Neural cell (in vitro differentiated cells): ENCODE data around the gene ARID3B. TPM values are rescaled to one million over a fixed set of nuclear protein-coding genes. Genes with fewer than 3 reads are reported as not detected.

Experiments
- H2AFZ ChIP-seq: fragments of 200-600, 300-800 bp; sonication (generic), shearing (Covaris generic); 2 replicates; pipeline ENCODE4 v1.6.0; 2014; ENCODE audit warnings: low read depth, mild to moderate bottlenecking, antibody characterized with exemption, low read length, moderate library complexity
- H3F3A ChIP-seq: fragments of 200-600 bp; shearing (Covaris generic); 2 replicates; pipeline ENCODE4 v1.6.1; 2016; ENCODE audit warnings: mild to moderate bottlenecking, moderate library complexity, mixed read lengths, antibody characterized with exemption, low read length; ENCODE audit not compliant: insufficient read depth, poor library complexity, severe bottlenecking
- H3K27ac ChIP-seq: fragments of 200-600, 300-800 bp; sonication (generic), shearing (Covaris generic); 2 replicates; pipeline ENCODE4 v1.5.1; 2014; ENCODE audit warnings: mild to moderate bottlenecking, low read length, moderate library complexity
- H3K27me3 ChIP-seq: fragments of 300-800, 200-600 bp; sonication (generic), shearing (Covaris generic); 2 replicates; pipeline ENCODE4 v1.6.0; 2014; ENCODE audit warnings: mild to moderate bottlenecking, low read depth, low read length, moderate library complexity; ENCODE audit not compliant: insufficient read depth
- H3K36me3 ChIP-seq: fragments of 300-800, 200-600 bp; sonication (generic), shearing (Covaris generic); 2 replicates; pipeline ENCODE4 v1.5.1; 2014; ENCODE audit warnings: mild to moderate bottlenecking, antibody characterized with exemption, low read length, moderate library complexity; ENCODE audit not compliant: insufficient read depth
- H3K4me2 ChIP-seq: fragments of 300-800, 200-600 bp; sonication (generic), shearing (Covaris generic); 2 replicates; pipeline ENCODE4 v1.6.0; 2014; ENCODE audit warnings: mild to moderate bottlenecking, low read length
- H3K4me3 ChIP-seq: fragments of 300-800, 200-600 bp; sonication (generic), shearing (Covaris generic); 2 replicates; pipeline ENCODE4 v1.5.1; 2014; ENCODE audit warnings: mild to moderate bottlenecking, low read length, moderate library complexity
- H3K79me2 ChIP-seq: fragments of 200-600 bp; shearing (Covaris generic); replicated peaks from 2 replicates; pipeline ENCODE4 v1.6.0; 2014; ENCODE audit warnings: mild to moderate bottlenecking, low read length, moderate library complexity; ENCODE audit not compliant: insufficient read depth
- H3K9ac ChIP-seq: fragments of 300-800, 200-600 bp; sonication (generic), shearing (Covaris generic); 2 replicates; pipeline ENCODE4 v1.6.1; 2016; ENCODE audit warnings: mild to moderate bottlenecking, low read length, mixed read lengths
- H3K9me2 ChIP-seq: fragments of 200-600 bp; shearing (Covaris generic); 2 replicates; pipeline ENCODE4 v1.6.1; 2016; ENCODE audit warnings: mild to moderate bottlenecking, low read length, mixed read lengths; ENCODE audit not compliant: insufficient read depth
- H3K9me3 ChIP-seq: fragments of 200-600, 300-800 bp; sonication (generic), shearing (Covaris generic); 2 replicates; pipeline ENCODE4 v1.6.1; 2016; ENCODE audit warnings: mild to moderate bottlenecking, mixed run types, low read length, moderate library complexity, mixed read lengths
- H4K20me1 ChIP-seq: fragments of 200-600 bp; shearing (Covaris generic); 2 replicates; pipeline ENCODE4 v1.6.1; 2016; ENCODE audit warnings: mild to moderate bottlenecking, mixed run types; ENCODE audit not compliant: insufficient read depth
- CTCF ChIP-seq: fragments of 450-650 bp; IDR thresholded peaks from 2 replicates; pipeline ENCODE4 v1.5.1; 2014; ENCODE audit warnings: antibody characterized with exemption, mild to moderate bottlenecking, moderate library complexity; ENCODE audit not compliant: poor library complexity, severe bottlenecking
- EP300 ChIP-seq: fragments of 450-650 bp; conservative IDR thresholded peaks from 2 replicates; pipeline ENCODE4 v1.6.1; 2014; ENCODE audit warnings: antibody characterized with exemption, mild to moderate bottlenecking, moderate library complexity; ENCODE audit not compliant: poor library complexity, severe bottlenecking
- EZH2 ChIP-seq: fragments of 200-600, 300-800 bp; shearing (Covaris generic), sonication (generic); IDR thresholded peaks from 2 replicates; pipeline ENCODE4 v1.6.1; 2014; ENCODE audit warnings: antibody characterized with exemption, low read length, borderline replicate concordance, mild to moderate bottlenecking; ENCODE audit not compliant: insufficient read depth, poor library complexity, severe bottlenecking
- MXI1 ChIP-seq: fragments of 450-650 bp; conservative IDR thresholded peaks from 2 replicates; pipeline ENCODE4 v1.6.1; 2014; ENCODE audit warnings: antibody characterized with exemption, mild to moderate bottlenecking; ENCODE audit not compliant: poor library complexity, severe bottlenecking
- POLR2AphosphoS5 ChIP-seq: IDR thresholded peaks from 2 replicates; pipeline ENCODE4 v1.6.1; 2012
- RAD21 ChIP-seq: fragments of 450-650 bp; conservative IDR thresholded peaks from 2 replicates; pipeline ENCODE4 v1.6.1; 2014; ENCODE audit warnings: antibody characterized with exemption, mild to moderate bottlenecking, moderate library complexity
- REST ChIP-seq: IDR thresholded peaks from 2 replicates; pipeline ENCODE4 v1.6.1; 2012; ENCODE audit warnings: borderline replicate concordance
- SMC3 ChIP-seq: fragments of 450-650 bp; conservative IDR thresholded peaks from 2 replicates; pipeline ENCODE4 v1.6.1; 2014; ENCODE audit warnings: antibody characterized with exemption, mild to moderate bottlenecking, moderate library complexity; ENCODE audit not compliant: poor library complexity
- TAF1 ChIP-seq: IDR thresholded peaks from 2 replicates; pipeline ENCODE4 v1.6.1; 2012; ENCODE audit warnings: low read depth
- polyA plus RNA-seq: library from polyadenylated mRNA; depleted of rRNA; stranded (reverse); fragments of >200 nt; gene quantifications from 2 replicates; pipeline ENCODE4 v1.2.3, GENCODE V29; 2014

The ARID3B gene
- polyA plus RNA-seq, 1 donor from 2014 or later = 11.2 TPM

- Histone ChIP-seq H3K27ac (no peak overlapping the region), H3K9ac (no peak overlapping the region), H3K9me2 (no peaks in the 10 kb centered on the region), H3K79me2 (no peaks in the 10 kb centered on the region), H3K4me2 (no peak overlapping the region), H3K27me3 (no peaks in the 10 kb centered on the region), H2AFZ (no peak overlapping the region), H3K36me3 (no peaks in the 10 kb centered on the region), H4K20me1 (no peaks in the 10 kb centered on the region), H3F3A (peaks cover 4% of the 10 kb centered on the region), H3K9me3 (no peaks in the 10 kb centered on the region), H3K4me3 (no peak overlapping the region)
- TF ChIP-seq EZH2 (no peak), RAD21 (no peak), MXI1 (no peak), POLR2AphosphoS5 (no peak), EP300 (no peak), REST (no peak), SMC3 (no peak), TAF1 (no peak), CTCF (no peak)
Measured at GRCh38 chr15:74610302-74610951, 69.4 kb downstream of the ARID3B start.

GRCh38 chr15:74611341-74611740 lies 70.3 kb downstream of the ARID3B start:
- peaks cover 7% of the 10 kb centered on the region for H3K79me2 ChIP-seq
- no peak overlapping the region for H3K4me2 ChIP-seq
- H3K27ac ChIP-seq = no peak overlapping the region
- no peak overlapping the region for H3K9ac ChIP-seq
- no peaks in the 10 kb centered on the region for H3K27me3 ChIP-seq
- H3K36me3 ChIP-seq = no peaks in the 10 kb centered on the region
- H4K20me1 ChIP-seq = no peaks in the 10 kb centered on the region
- peaks cover 4% of the 10 kb centered on the region for H3F3A ChIP-seq
- no peak overlapping the region for H3K4me3 ChIP-seq
- no peak overlapping the region for H2AFZ ChIP-seq
- no peaks in the 10 kb centered on the region for H3K9me3 ChIP-seq
- no peak for TF ChIP-seq TAF1
- no peak for TF ChIP-seq CTCF
- no peak for TF ChIP-seq SMC3
- TF ChIP-seq RAD21 = no peak
- no peak for TF ChIP-seq EZH2
- TF ChIP-seq REST = no peak
- TF ChIP-seq MXI1 = no peak
- TF ChIP-seq POLR2AphosphoS5 = no peak
- TF ChIP-seq EP300 = no peak
- H3K9me2 ChIP-seq = no peaks in the 10 kb centered on the region
